GM06990 (cell line): Measurements from ENCODE around the gene NUP107.
A peak's percentile ranks its signal among the peaks of the same experiment; 100 is the strongest.

Source experiments
- DNase-seq: peaks from one replicate; pipeline ENCODE4 v3.0.0-alpha.2; 2011; ENCODE audit not compliant: insufficient read length; ENCODE audit errors: extremely low read depth
- H3K27me3 ChIP-seq: replicated peaks from 2 replicates; pipeline ENCODE4 v1.6.0; 2011; ENCODE audit warnings: low read length; ENCODE audit not compliant: control insufficient read depth, insufficient read depth
- H3K36me3 ChIP-seq: 2 replicates; pipeline ENCODE4 v1.5.1; 2011; ENCODE audit warnings: low read length; ENCODE audit not compliant: control insufficient read depth, insufficient read depth
- H3K4me3 ChIP-seq: replicated peaks from 2 replicates; pipeline ENCODE4 v1.5.1; 2011; ENCODE audit warnings: low read depth, mild to moderate bottlenecking, control low read depth, low read length
- TF ChIP-seq, protein P1 (sequence below): IDR thresholded peaks from 2 replicates; pipeline ENCODE4 v1.5.1; 2011; ENCODE audit warnings: low read length, control low read depth, mild to moderate bottlenecking, inconsistent platforms; ENCODE audit not compliant: insufficient read depth, poor library complexity, severe bottlenecking

The NUP107 gene

GRCh38 chr12:68790952-68791234, 104.1 kb downstream of the NUP107 start:
- no peak for DNase-seq
- no peak overlapping the region for H3K4me3 ChIP-seq
- no peaks in the 10 kb centered on the region for H3K27me3 ChIP-seq
- TF ChIP-seq, protein P1, sequence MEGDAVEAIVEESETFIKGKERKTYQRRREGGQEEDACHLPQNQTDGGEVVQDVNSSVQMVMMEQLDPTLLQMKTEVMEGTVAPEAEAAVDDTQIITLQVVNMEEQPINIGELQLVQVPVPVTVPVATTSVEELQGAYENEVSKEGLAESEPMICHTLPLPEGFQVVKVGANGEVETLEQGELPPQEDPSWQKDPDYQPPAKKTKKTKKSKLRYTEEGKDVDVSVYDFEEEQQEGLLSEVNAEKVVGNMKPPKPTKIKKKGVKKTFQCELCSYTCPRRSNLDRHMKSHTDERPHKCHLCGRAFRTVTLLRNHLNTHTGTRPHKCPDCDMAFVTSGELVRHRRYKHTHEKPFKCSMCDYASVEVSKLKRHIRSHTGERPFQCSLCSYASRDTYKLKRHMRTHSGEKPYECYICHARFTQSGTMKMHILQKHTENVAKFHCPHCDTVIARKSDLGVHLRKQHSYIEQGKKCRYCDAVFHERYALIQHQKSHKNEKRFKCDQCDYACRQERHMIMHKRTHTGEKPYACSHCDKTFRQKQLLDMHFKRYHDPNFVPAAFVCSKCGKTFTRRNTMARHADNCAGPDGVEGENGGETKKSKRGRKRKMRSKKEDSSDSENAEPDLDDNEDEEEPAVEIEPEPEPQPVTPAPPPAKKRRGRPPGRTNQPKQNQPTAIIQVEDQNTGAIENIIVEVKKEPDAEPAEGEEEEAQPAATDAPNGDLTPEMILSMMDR = no peak
- no peaks in the 10 kb centered on the region for H3K36me3 ChIP-seq

DNA sequence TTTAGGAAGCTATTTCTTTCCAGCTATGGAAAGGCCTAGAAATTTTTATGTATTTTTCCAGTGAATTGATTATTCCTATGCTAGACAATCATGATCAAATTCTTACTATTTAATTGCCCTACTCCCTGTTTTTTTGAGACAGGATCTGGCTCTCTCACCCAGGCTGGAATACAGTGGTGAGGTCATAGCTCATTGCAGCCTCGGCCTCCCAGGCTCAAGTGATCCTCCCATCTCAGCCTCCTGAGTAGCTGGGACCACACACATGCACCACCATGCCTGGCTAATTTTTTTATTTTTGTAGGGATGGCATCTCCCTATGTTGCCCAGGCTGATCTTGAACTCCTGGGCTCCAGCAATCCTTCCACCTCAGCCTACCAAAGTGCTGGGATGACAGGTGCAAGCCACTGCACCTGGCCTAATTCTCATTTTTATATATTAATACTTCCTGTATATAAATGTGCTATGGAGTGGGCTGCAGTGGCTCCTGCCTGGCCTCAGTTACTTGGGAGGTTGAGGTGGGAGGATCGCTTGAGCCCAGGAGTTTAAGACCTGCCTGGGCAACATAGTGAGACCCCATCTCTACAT, 105.2 kb downstream of the NUP107 start:
- TF ChIP-seq, protein P1 = no peak
- Histone ChIP-seq H3K36me3 (no peaks in the 10 kb centered on the region), H3K4me3 (no peak overlapping the region), H3K27me3 (no peaks in the 10 kb centered on the region)
- no peak for DNase-seq

DNA sequence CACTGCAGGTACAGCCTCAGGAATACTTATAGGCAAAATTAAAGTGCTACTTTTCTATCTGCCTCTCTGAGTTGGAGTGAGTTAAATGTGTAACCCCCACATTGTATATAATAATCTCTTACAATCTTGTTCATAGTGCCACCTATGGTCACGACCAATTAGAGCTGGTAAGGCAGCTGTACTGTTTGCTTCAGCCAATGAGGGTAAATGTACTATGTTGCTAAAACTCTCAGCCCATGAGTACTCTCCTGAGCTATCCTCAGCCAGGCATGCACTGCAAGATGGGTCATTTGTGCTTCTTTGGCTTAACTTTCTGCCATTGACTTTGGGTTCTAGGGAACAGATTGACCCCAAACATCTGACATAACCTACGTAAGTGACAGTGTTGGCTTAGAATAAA, 106.2 kb downstream of the NUP107 start:
- Histone ChIP-seq H3K36me3 (no peaks in the 10 kb centered on the region), H3K4me3 (no peak overlapping the region), H3K27me3 (no peaks in the 10 kb centered on the region)
- TF ChIP-seq, protein P1 = no peak
- DNase-seq = peak; percentile 13

DNA sequence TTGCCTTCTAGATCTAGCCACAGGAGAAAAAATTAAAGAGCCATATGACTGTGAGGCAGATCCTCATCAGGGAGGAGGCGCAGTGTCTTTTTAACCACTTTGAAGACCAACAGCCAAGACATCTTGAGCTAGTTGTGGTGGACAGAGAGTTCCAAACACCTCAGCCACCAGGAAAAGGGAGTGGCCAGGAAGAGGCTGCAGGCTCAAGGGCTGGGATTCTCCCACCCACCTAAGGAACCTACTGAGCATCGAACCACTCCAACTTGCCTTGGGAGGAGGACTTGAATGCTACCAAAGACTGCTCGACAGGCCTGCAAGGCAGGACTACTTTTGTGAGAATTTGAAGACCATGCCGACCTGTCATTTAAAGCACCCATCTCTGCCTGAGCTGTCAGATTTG, 106.7 kb downstream of the NUP107 start:
- TF ChIP-seq, protein P1 = no peak
- no peaks in the 10 kb centered on the region for H3K36me3 ChIP-seq
- H3K4me3 ChIP-seq = no peak overlapping the region
- no peaks in the 10 kb centered on the region for H3K27me3 ChIP-seq
- no peak for DNase-seq

DNA sequence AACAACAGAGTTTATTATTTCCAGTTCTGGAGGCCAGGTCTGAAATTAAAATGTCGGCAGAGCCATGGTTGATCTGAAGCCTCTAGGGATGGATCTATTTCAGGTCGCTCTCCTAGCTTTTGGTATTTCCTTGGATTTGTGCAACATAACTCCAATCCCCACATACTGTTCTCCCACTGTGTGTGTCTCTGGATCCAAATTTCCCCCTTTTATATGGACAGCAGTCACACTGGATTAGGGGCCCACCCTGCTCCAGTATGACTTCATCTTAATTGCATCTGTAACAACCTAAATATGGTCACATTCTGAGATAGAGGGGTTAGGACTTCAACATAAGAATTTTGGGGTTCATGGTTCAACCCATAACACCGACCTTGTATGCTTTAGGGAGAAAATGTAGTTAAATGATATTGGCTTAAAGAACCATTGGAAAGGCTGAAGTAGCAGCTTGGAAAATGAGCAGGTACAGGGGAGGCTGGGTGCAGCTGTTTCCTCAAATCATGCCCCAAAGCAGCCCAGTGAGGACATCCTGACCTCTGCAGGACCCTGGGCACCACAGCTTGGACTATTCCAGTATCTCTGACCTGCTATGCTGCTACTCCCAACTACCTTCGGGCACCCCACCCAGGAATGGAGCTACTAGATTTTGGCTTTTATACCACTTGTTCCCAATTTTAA, 107.3 kb downstream of the NUP107 start:
- no peaks in the 10 kb centered on the region for H3K27me3 ChIP-seq
- no peak for DNase-seq
- no peaks in the 10 kb centered on the region for H3K36me3 ChIP-seq
- TF ChIP-seq, protein P1 = no peak
- H3K4me3 ChIP-seq = no peak overlapping the region
